Activated T-cell treated with anti-CD3 and anti-CD28 coated beads, Interleukin-2, amount 50 U/mL, for 24 hours (primary cell): ENCODE measurements around the gene FAM163B.
A peak's percentile ranks its signal among the peaks of the same experiment; 100 is the strongest.

Source experiments
- DNase-seq: peaks from one replicate; pipeline ENCODE4 v3.0.0-alpha.2; 2020
- H3K27ac Mint-ChIP-seq: 2 replicates; pipeline ENCODE4 v1.8.0; 2020; ENCODE audit warnings: mild to moderate bottlenecking, mixed read lengths
- H3K27me3 Mint-ChIP-seq: 2 replicates; pipeline ENCODE4 v1.8.0; 2020; ENCODE audit warnings: mixed read lengths
- H3K36me3 Mint-ChIP-seq: 2 replicates; pipeline ENCODE4 v1.8.0; 2020; ENCODE audit warnings: low read depth, mixed read lengths
- H3K4me1 Mint-ChIP-seq: 2 replicates; pipeline ENCODE4 v1.8.0; 2020; ENCODE audit warnings: low read depth, mixed read lengths
- H3K4me3 Mint-ChIP-seq: 2 replicates; pipeline ENCODE4 v1.8.0; 2020; ENCODE audit warnings: mild to moderate bottlenecking, moderate library complexity, mixed read lengths
- H3K9me3 Mint-ChIP-seq: 2 replicates; pipeline ENCODE4 v1.8.0; 2020; ENCODE audit warnings: mixed read lengths

The FAM163B gene

DNA sequence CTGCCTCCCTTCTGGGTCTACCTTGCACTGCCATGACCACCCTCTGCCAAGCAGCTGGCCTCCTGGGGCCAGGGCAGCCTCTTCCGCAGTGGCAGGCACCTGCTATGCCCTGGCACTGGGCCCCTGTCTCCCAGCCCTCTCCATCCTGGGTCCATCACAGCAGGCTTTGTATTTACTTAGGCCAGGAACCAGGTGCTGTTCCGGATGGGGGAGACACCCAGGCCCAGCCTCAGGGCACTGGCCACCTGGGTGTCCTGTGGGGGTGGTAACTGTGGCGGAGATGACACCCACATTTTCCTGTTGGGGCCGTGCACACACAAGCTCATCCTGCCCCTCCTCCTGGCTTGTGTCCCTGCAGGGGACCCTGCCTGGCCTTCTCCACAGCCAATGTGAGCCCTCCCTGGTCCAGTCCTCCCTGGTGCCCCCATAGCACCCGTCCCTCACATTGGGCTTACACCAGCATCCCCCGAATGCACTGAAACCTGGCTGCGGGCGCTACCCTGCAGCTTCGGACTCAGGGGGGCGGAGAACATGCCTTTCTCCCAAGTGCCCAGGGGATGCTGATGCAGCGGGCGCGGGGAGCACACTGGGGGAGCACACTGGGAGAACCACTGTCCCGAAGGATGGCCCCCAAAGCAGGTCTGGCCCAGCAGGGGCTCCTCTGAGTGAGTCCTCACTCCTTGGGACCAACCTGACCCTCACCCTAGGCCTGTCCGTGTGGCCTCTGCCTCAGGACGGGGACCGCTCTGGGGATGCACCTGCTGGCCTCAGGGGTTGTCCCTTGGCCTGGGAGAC, 17.9 kb downstream of the FAM163B start:
- peaks cover 3% of the 10 kb centered on the region for H3K9me3 Mint-ChIP-seq
- no peak overlapping the region for H3K27ac Mint-ChIP-seq
- H3K4me1 Mint-ChIP-seq: no peaks in the 10 kb centered on the region
- peaks cover 9% of the 10 kb centered on the region for H3K27me3 Mint-ChIP-seq
- H3K4me3 Mint-ChIP-seq: no peak overlapping the region
- no peaks in the 10 kb centered on the region for H3K36me3 Mint-ChIP-seq
- no peak for DNase-seq

DNA sequence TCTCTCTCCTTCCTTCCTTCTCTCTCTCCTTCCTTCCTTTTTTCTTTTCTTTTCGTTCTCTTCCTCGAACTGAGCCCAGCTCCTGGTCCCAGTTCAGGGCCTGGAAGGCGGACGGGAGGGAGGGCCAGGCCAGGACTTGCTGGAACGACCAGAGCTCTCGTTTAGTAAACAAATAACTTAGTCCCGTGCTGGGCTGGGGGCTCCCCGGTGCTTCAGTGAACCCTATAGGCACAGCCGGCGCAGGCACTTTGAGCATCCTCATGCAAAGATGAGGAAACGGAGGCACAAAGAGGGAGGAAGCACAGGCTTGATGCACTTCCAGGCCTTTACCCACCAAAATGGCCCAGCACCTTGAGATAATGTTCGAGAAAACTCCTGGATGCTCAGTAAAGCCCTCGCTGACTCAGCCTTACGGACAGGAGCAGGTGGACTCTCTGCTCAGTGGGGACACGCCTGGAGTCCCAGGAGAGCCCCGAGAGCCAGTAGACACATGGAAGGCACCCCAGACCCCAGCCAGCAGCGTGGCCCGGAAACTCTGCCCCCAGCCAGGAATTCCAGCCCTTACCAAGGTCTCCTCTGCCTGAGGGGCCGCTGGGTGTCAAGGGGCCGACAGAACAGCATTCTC, 18.8 kb downstream of the FAM163B start:
- H3K4me3 Mint-ChIP-seq: no peak overlapping the region
- H3K27ac Mint-ChIP-seq: no peak overlapping the region
- H3K9me3 Mint-ChIP-seq: peaks cover 3% of the 10 kb centered on the region
- no peak for DNase-seq
- no peaks in the 10 kb centered on the region for H3K36me3 Mint-ChIP-seq
- H3K27me3 Mint-ChIP-seq: peaks cover 15% of the 10 kb centered on the region
- no peaks in the 10 kb centered on the region for H3K4me1 Mint-ChIP-seq

- Mint-ChIP-seq H3K36me3 (no peaks in the 10 kb centered on the region), H3K4me3 (no peak overlapping the region), H3K4me1 (no peaks in the 10 kb centered on the region), H3K27me3 (peaks cover 22% of the 10 kb centered on the region), H3K9me3 (peaks cover 3% of the 10 kb centered on the region), H3K27ac (no peak overlapping the region)
- peak; percentile 64 for DNase-seq
Measured at GRCh38 chr9:133589454-133590227, 19.5 kb downstream of the FAM163B start.

- H3K27me3 Mint-ChIP-seq: peaks cover 34% of the 10 kb centered on the region
- H3K4me1 Mint-ChIP-seq: peaks cover 2% of the 10 kb centered on the region
- no peak overlapping the region for H3K27ac Mint-ChIP-seq
- no peaks in the 10 kb centered on the region for H3K36me3 Mint-ChIP-seq
- no peak for DNase-seq
- H3K4me3 Mint-ChIP-seq: no peak overlapping the region
- peaks cover 3% of the 10 kb centered on the region for H3K9me3 Mint-ChIP-seq
Measured at GRCh38 chr9:133587466-133587865, 21.7 kb downstream of the FAM163B start.

- H3K27me3 Mint-ChIP-seq: peaks cover 39% of the 10 kb centered on the region
- no peak for DNase-seq
- no peaks in the 10 kb centered on the region for H3K36me3 Mint-ChIP-seq
- peaks cover 3% of the 10 kb centered on the region for H3K9me3 Mint-ChIP-seq
- no peak overlapping the region for H3K4me3 Mint-ChIP-seq
- peaks cover 2% of the 10 kb centered on the region for H3K4me1 Mint-ChIP-seq
- no peak overlapping the region for H3K27ac Mint-ChIP-seq
Measured at GRCh38 chr9:133587051-133587450, 22.1 kb downstream of the FAM163B start.

DNA sequence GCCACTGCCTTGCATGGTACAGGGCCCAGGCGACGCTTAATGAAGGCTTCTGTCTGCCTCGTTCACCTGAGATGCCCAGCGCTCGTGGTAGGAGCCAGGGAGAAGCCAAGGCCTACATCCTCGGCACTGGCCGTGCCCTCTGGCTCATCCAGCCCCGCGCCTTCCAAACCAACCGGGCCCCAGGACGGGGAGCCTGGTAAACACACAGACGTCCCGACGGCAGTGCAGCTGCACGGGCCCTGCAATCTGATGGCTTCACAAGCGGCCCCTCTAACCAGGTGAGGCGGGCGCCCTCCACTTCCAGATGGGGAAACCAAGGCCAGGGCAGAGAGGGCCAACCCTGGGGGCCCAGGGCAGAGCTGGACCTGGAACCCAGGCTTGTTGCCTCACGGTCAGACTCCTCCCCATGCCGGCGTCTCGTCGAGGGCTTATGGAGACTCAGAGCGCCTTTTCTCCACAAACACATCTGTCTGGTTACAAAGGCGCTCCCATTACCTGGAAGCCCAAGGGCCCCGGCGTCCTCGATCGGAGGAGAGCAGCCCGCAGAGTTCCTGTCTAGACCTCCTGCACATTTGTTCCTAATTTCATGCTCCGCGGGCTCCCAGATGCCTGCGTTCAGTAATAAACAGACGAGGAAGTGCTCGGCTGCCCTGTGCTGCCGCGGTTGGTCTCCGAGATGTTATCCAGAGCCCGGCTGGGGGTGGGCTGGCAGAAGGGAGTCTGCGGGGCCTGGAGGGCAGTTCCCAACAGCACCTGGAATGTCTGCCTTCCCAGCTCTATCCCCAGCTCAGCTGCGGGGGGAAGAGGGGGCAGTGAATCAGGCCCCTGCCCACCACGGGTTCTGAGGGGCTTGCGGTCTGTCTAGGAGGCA, 23.5 kb downstream of the FAM163B start:
- no peak for DNase-seq
- Mint-ChIP-seq H3K27me3 (peaks cover 47% of the 10 kb centered on the region), H3K4me1 (peaks cover 2% of the 10 kb centered on the region), H3K36me3 (no peaks in the 10 kb centered on the region), H3K9me3 (peaks cover 3% of the 10 kb centered on the region), H3K27ac (no peak overlapping the region), H3K4me3 (no peak overlapping the region)

DNA sequence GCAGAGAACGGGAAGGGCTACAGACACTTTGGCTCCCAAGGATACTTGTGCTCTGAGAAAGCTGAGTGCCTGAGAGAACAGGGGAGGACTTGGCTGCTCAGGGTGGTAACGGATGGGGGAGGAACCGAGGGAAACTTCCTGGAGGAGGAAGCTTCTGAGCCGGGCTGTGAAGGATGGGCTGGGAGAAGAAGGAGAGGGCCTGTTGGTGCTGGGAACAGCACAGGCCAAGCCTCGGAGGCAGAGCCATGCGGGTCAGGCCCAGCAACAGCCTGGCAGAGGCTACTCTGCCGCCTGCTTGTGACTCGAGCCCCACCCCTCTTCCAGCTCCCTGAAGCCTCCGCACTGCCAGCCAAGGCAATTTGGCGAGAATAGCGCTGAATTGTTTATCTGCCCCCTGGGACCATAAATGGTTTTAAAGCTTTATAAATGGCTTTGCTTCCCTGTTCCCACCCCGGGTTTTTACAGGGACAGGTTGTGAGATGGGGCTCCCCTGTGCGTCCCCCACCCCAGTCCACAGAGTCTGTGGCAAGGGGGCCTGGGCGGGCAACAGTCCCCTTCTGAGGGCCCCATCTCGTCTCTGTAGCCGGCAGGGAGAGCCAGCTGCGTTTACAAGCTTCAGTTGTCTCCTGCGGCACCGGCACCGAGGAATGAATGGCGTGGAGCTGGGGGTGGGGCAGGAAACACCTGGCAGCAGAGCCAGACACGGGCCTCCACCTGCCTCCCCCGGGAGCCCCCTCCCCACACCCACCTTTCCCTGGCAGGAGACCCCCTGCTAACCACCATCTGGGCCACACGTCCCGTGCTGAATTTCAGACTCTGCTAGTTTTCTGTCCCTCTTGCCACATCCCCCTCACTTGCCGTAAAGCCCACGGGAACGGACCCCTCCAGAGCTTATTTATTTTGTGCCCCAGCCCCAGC, 24.4 kb downstream of the FAM163B start:
- Mint-ChIP-seq H3K27ac (no peak overlapping the region), H3K9me3 (peaks cover 3% of the 10 kb centered on the region), H3K4me3 (no peak overlapping the region), H3K27me3 (peaks cover 56% of the 10 kb centered on the region), H3K36me3 (no peaks in the 10 kb centered on the region), H3K4me1 (peaks cover 2% of the 10 kb centered on the region)
- no peak for DNase-seq

DNA sequence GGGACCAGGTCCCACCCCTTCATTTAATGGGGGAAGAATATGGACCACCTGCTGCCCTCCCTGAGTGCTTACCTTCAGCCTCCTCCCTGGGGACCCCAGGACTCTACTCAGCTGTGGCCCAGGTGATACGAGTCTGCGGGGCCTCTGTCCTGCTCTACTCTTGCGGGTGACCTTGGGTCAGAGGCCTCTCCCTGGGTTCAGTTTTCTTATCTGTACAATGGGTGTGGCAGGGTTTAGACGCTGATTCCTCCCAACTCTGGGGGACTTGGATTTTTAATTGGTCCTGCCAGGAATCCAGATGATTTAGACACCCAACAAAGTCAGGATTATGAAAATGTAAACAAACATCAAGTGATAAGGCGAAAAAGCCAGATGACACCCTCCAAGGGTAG, 25.0 kb downstream of the FAM163B start:
- no peak for DNase-seq
- no peak overlapping the region for H3K27ac Mint-ChIP-seq
- H3K9me3 Mint-ChIP-seq: peaks cover 3% of the 10 kb centered on the region
- no peak overlapping the region for H3K4me3 Mint-ChIP-seq
- peaks cover 61% of the 10 kb centered on the region for H3K27me3 Mint-ChIP-seq
- peaks cover 2% of the 10 kb centered on the region for H3K4me1 Mint-ChIP-seq
- H3K36me3 Mint-ChIP-seq: no peaks in the 10 kb centered on the region

GRCh38 chr9:133583586-133583985, 25.6 kb downstream of the FAM163B start:
- Mint-ChIP-seq H3K4me3 (no peak overlapping the region), H3K4me1 (peaks cover 2% of the 10 kb centered on the region), H3K27me3 (peaks cover 63% of the 10 kb centered on the region), H3K27ac (no peak overlapping the region), H3K9me3 (peaks cover 3% of the 10 kb centered on the region), H3K36me3 (no peaks in the 10 kb centered on the region)
- no peak for DNase-seq

- H3K27me3 Mint-ChIP-seq: peaks cover 66% of the 10 kb centered on the region
- H3K27ac Mint-ChIP-seq: no peak overlapping the region
- no peak overlapping the region for H3K4me3 Mint-ChIP-seq
- H3K36me3 Mint-ChIP-seq: no peaks in the 10 kb centered on the region
- no peaks in the 10 kb centered on the region for H3K9me3 Mint-ChIP-seq
- DNase-seq: no peak
- peaks cover 2% of the 10 kb centered on the region for H3K4me1 Mint-ChIP-seq
Measured at GRCh38 chr9:133583111-133583510, 26.1 kb downstream of the FAM163B start.

GRCh38 chr9:133582501-133583045, 26.6 kb downstream of the FAM163B start:
- H3K27me3 Mint-ChIP-seq: peaks cover 72% of the 10 kb centered on the region
- no peak overlapping the region for H3K27ac Mint-ChIP-seq
- no peaks in the 10 kb centered on the region for H3K36me3 Mint-ChIP-seq
- no peaks in the 10 kb centered on the region for H3K9me3 Mint-ChIP-seq
- no peak overlapping the region for H3K4me3 Mint-ChIP-seq
- H3K4me1 Mint-ChIP-seq: peaks cover 2% of the 10 kb centered on the region
- DNase-seq: no peak

GRCh38 chr9:133581513-133582343, 27.5 kb downstream of the FAM163B start:
- H3K9me3 Mint-ChIP-seq: no peaks in the 10 kb centered on the region
- no peaks in the 10 kb centered on the region for H3K36me3 Mint-ChIP-seq
- H3K27ac Mint-ChIP-seq: no peak overlapping the region
- H3K27me3 Mint-ChIP-seq: peaks cover 78% of the 10 kb centered on the region
- H3K4me1 Mint-ChIP-seq: peaks cover 5% of the 10 kb centered on the region
- no peak overlapping the region for H3K4me3 Mint-ChIP-seq
- DNase-seq: no peak
